Activated naive CD8-positive, alpha-beta T cell treated with anti-CD3 and anti-CD28 coated beads, Interleukin-2, amount 10 ng/mL, durations not matched to agents 7 days and 5 days (primary cell): ENCODE measurements around the gene MYRFL. TPM values are rescaled to one million over a fixed set of nuclear protein-coding genes. Genes with fewer than 3 reads are reported as not detected.

ENCODE experiments used
- ATAC-seq: fragments of 150-1000 bp; cut with Tn5 transposase; one replicate; pipeline ENCODE4 v1.10.0; 2021; ENCODE audit warnings: low read depth, moderate library complexity
- POLR2A ChIA-PET: fragments of 350-600 bp; sonication (Branson Sonifier 250); formaldehyde crosslinking; loops from one replicate; lab custom pipeline; 2021; ENCODE audit warnings: antibody characterized with exemption; lab: Charles Lee
- DNase-seq: peaks from one replicate; pipeline ENCODE4 v3.0.0; 2021
- H3K27ac Mint-ChIP-seq: one replicate; pipeline ENCODE4 v1.8.0; 2022; ENCODE audit warnings: mild to moderate bottlenecking, mixed read lengths
- H3K27me3 Mint-ChIP-seq: one replicate; pipeline ENCODE4 v1.8.0; 2022; ENCODE audit warnings: mild to moderate bottlenecking, moderate library complexity, mixed read lengths
- H3K36me3 Mint-ChIP-seq: one replicate; pipeline ENCODE4 v1.8.0; 2021; ENCODE audit warnings: mild to moderate bottlenecking, mixed read lengths
- H3K4me1 Mint-ChIP-seq: one replicate; pipeline ENCODE4 v1.8.0; 2021; ENCODE audit warnings: mixed read lengths
- H3K4me3 Mint-ChIP-seq: one replicate; pipeline ENCODE4 v1.8.0; 2022; ENCODE audit warnings: mild to moderate bottlenecking, moderate library complexity, mixed read lengths
- H3K9me3 Mint-ChIP-seq: one replicate; pipeline ENCODE4 v1.8.0; 2021; ENCODE audit warnings: mixed read lengths
- total RNA-seq, 2 experiments: library from RNA; stranded (reverse); gene quantifications; one replicate each; pipeline ENCODE4 v1.2.3, GENCODE V29; 2021

The MYRFL gene
- total RNA-seq, 2 experiments from 2014 or later = not detected

DNA sequence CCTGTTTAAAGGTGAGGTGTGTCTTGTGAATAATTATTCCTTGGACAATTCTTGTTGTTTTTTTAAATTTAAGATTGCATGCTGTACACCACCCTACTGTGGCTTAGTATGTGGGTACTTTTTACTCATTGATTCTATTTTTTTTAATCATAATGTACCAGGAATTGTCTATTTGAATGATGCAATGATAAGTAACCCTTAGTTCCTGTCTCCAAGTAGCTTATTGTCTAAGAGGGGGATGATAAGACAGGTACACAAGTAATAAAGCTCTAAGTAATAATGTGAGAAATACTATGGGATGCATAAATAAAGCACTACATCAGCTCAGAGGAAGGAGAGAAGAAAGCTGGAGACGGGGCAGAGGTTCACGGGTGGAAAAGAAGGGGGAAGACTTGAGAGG lies 90.9 kb downstream of the MYRFL start:
- Mint-ChIP-seq H3K9me3 (peaks cover 2% of the 10 kb centered on the region), H3K27me3 (peaks cover 2% of the 10 kb centered on the region), H3K4me1 (peaks cover 3% of the 10 kb centered on the region), H3K4me3 (no peak overlapping the region), H3K36me3 (no peaks in the 10 kb centered on the region), H3K27ac (no peak overlapping the region)
- DNase-seq = no peak
- POLR2A ChIA-PET = no interaction called here
- no peak for ATAC-seq

DNA sequence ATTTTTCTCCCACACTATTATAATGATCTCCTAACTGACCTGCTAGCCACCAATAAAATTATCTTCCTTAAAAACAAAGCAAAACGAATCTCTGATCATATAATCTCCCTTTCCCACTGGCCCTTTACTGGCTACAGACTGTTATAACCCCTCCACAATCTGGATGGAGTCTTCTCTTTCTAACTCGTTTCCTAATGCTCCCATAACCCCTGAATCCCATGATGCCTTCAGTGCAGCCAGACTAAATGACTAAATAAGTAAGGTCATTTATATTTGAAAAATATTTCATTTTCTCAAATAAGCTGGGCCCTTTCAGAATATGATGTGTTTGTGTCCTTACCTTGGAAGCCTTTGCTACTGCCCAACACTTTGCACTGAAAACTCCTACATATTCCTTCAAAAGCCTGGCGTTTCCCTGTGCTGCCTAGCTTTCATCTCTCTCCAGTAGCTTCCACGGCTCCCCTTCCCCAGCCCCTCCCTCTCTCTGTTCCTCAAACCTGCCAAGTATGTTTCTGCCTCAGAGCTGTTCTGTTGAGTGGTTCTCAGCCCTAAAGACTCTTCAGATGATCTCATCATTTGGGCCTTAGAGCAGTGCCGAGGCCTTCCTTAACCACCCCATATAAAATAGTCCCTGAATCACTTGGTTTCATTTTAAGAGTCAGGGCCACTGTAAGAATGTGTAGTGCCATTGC lies 91.7 kb downstream of the MYRFL start:
- Mint-ChIP-seq H3K36me3 (no peaks in the 10 kb centered on the region), H3K4me3 (no peak overlapping the region), H3K4me1 (peaks cover 3% of the 10 kb centered on the region), H3K9me3 (peaks cover 2% of the 10 kb centered on the region), H3K27me3 (peaks cover 2% of the 10 kb centered on the region), H3K27ac (no peak overlapping the region)
- POLR2A ChIA-PET = no interaction called here
- DNase-seq (no peak), ATAC-seq (no peak)

DNA sequence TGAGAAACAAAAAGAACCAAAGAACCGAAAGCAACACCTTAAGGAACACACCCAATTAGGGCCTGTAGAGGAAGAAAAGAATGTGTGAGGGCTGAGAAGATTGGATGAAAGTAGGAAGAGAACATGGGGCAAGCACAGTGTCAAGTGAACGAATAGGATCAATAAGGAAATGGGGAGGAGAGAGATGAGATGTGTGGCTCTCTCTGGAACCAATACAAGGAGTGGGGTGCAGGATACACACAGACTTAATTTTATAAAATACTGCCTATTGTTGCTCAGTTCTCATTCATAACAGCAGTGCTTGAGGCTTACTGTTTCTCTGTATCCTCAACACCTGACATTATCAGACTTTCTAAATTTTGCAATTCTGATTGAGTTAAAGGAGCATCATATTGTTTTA lies 93.3 kb downstream of the MYRFL start:
- POLR2A ChIA-PET = no interaction called here
- no peak for ATAC-seq
- H3K4me3 Mint-ChIP-seq = no peak overlapping the region
- no peaks in the 10 kb centered on the region for H3K36me3 Mint-ChIP-seq
- DNase-seq = no peak
- no peak overlapping the region for H3K27ac Mint-ChIP-seq
- H3K27me3 Mint-ChIP-seq = peaks cover 6% of the 10 kb centered on the region
- peaks cover 3% of the 10 kb centered on the region for H3K4me1 Mint-ChIP-seq
- peaks cover 2% of the 10 kb centered on the region for H3K9me3 Mint-ChIP-seq

DNA sequence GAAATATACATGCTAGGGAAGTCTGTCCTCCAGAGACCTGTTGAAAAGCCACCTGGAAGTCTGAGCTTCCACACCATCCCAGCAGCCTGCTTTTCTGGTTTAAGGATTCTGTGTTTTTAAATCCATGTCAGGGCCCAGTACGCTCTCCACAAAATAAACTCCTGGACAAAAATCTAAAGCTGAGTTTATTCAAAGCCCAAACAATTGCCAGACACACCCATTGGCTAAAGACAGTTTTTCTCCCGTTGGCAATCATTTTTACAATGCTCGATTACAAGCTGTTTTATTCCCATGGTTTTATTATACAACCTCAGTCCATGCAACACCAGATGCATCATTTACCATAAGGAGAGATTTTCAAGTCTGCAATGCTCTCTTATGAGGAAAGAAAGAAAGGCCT lies 94.5 kb downstream of the MYRFL start:
- no peaks in the 10 kb centered on the region for H3K4me1 Mint-ChIP-seq
- no peak for DNase-seq
- H3K27me3 Mint-ChIP-seq = peaks cover 10% of the 10 kb centered on the region
- H3K4me3 Mint-ChIP-seq = no peak overlapping the region
- H3K9me3 Mint-ChIP-seq = peaks cover 2% of the 10 kb centered on the region
- no peak overlapping the region for H3K27ac Mint-ChIP-seq
- H3K36me3 Mint-ChIP-seq = no peaks in the 10 kb centered on the region
- POLR2A ChIA-PET = no interaction called here
- ATAC-seq = no peak

DNA sequence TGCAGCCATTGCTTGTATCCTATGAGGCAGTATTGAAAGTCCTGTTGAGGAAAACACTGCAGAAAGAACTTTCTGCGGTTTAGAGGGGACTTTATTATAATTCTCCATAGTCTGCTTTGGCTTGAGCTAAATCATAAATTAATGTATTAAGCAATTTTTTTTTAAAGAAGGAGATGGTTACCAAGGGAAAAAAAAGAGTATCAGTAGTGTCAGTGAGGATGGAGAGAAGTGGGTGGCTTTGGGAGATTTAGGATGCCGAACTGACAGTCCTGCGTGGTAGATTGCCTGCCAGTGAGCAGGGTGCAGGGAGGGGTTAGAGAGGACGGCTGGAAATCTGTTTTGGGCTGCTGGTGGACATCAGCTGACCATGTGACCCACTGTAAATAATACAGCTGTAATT lies 96.8 kb downstream of the MYRFL start:
- POLR2A ChIA-PET = no interaction called here
- no peak for DNase-seq
- H3K27ac Mint-ChIP-seq = no peak overlapping the region

DNA sequence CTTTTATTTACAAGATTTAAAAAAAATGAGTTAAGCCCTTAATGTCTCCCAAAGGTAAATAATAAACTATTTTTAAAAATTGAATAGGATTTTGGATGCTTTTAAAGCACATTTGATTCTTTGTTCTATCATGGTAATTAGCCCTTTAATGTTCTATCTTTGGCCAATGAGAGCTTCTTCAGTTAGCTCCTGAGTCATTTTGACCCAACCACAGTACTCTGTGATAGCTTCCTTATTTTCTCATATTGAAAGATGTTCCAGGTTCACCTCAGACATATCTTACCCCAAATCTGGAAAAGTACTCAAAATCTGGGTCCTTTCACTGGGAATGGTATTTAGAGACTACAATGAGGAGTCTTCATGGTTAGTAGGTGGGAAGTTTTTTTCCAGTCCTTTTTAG lies 98.0 kb downstream of the MYRFL start:
- POLR2A ChIA-PET = no interaction called here
- Mint-ChIP-seq H3K4me3 (no peak overlapping the region), H3K27ac (no peak overlapping the region), H3K27me3 (peaks cover 10% of the 10 kb centered on the region), H3K36me3 (no peaks in the 10 kb centered on the region), H3K4me1 (no peaks in the 10 kb centered on the region), H3K9me3 (peaks cover 2% of the 10 kb centered on the region)
- ATAC-seq (no peak), DNase-seq (no peak)

More for the DNA sequence above, 96.8 kb downstream of the MYRFL start:
- Mint-ChIP-seq H3K4me1 (no peaks in the 10 kb centered on the region), H3K27me3 (peaks cover 10% of the 10 kb centered on the region), H3K36me3 (no peaks in the 10 kb centered on the region), H3K9me3 (peaks cover 2% of the 10 kb centered on the region), H3K4me3 (no peak overlapping the region)
- no peak for ATAC-seq

DNA sequence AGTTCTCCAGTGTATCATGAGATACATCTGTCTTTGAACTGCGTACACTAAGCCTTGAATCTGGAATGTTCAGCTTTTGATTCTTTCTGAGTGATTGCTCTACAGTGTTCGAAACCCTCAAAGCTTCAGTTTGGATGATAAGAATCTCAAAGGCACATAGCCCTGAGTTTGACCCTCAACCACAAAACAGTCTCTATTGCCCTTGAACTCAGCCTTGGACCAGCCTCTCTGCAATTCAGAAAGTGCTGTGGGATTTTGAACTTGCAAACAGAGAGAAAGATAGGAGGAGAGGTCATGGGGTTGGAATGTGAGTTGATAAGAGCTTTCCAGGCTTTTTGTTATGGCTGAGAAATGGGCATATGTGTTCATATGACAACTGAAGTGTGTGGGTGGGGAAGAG lies 100.3 kb downstream of the MYRFL start:
- DNase-seq (no peak), ATAC-seq (no peak)
- POLR2A ChIA-PET = no interaction called here
- peaks cover 7% of the 10 kb centered on the region for H3K27me3 Mint-ChIP-seq
- no peaks in the 10 kb centered on the region for H3K9me3 Mint-ChIP-seq
- H3K27ac Mint-ChIP-seq = no peak overlapping the region
- H3K36me3 Mint-ChIP-seq = no peaks in the 10 kb centered on the region
- H3K4me1 Mint-ChIP-seq = no peaks in the 10 kb centered on the region
- no peak overlapping the region for H3K4me3 Mint-ChIP-seq

DNA sequence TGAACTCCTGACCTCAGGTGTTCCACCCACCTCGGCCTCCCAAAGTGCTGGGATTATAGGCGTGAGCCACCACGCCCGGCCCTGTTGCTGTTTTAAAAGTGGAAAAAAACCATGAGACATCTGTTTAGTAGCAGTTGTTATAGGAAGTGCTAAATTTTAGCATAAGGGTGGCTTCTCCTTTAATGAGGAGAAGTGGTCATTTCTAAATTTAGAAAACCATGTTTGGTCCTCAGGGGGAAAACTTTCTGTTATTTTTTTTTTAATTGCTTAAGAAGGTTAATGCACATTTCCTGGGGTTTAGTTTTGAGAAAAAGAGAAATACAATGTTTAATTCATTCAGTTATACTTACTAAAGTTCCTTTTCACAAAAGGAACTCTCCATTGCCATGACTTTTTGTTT lies 102.1 kb downstream of the MYRFL start:
- DNase-seq (no peak), ATAC-seq (no peak)
- Mint-ChIP-seq H3K4me3 (no peak overlapping the region), H3K4me1 (no peaks in the 10 kb centered on the region), H3K36me3 (no peaks in the 10 kb centered on the region), H3K9me3 (no peaks in the 10 kb centered on the region), H3K27me3 (peaks cover 7% of the 10 kb centered on the region), H3K27ac (no peak overlapping the region)
- POLR2A ChIA-PET = no interaction called here

DNA sequence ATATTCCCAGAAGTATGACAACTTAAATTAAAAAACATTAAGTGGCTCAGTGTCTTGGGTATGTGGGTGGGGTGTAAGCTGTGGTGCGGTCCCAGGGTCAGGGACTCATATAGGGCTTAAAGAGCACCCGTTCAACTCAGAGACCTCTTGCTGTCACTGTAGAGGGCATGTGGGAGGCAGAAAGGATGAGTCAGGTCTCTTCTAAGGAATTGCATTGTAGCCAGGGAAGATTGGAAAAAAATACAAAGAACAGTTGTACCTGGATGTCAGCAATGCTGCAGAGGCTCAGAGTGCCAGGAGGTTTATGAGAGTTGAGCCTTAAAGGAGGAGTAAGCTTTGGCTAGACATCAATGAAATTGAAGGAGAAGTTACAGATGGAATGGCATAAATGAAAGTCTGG lies 104.1 kb downstream of the MYRFL start:
- Mint-ChIP-seq H3K9me3 (no peaks in the 10 kb centered on the region), H3K27me3 (peaks cover 3% of the 10 kb centered on the region), H3K4me1 (no peaks in the 10 kb centered on the region), H3K36me3 (no peaks in the 10 kb centered on the region), H3K4me3 (no peak overlapping the region), H3K27ac (no peak overlapping the region)
- POLR2A ChIA-PET = no interaction called here
- no peak for DNase-seq
- no peak for ATAC-seq

DNA sequence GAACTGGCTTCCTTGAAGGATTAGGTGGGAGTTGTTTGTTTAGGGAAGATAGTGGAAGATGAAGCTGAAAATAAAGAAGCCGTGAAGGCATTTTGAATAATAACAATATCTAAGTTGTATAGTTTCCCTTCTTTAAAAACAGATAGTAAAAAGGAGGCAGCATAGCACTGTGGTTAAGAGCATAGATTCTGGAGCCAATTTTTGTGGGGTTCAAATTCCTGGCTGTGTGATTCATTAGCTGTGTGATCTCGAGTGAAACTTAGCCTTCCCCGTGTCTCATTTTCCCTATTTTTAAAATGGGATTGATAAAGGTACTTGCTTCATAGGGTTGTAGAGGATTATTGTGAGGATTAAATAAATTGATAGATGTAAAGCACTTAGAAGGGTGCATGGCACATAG lies 104.5 kb downstream of the MYRFL start:
- POLR2A ChIA-PET = no interaction called here
- ATAC-seq = no peak
- no peak for DNase-seq
- Mint-ChIP-seq H3K27me3 (no peaks in the 10 kb centered on the region), H3K4me1 (no peaks in the 10 kb centered on the region), H3K9me3 (no peaks in the 10 kb centered on the region), H3K27ac (no peak overlapping the region), H3K36me3 (no peaks in the 10 kb centered on the region), H3K4me3 (no peak overlapping the region)

DNA sequence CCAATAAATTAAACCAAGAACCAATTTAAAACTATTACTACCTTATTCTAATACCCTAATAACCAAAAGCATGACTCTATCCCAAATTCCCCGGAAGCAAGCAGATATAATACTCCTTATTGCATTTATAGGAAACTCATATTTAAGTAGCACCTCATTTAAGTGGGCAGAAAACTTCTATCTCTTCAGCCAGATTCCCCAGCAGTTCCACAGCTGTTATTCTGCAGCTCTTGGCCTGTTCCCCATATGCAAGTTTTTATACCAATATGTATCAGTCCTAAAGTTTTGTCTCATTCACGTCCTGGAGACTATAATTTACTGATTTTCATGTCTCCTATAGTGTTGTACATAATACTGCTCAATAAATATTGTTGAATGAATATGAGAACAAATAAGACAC lies 106.5 kb downstream of the MYRFL start:
- ATAC-seq (no peak), DNase-seq (no peak)
- Mint-ChIP-seq H3K36me3 (no peaks in the 10 kb centered on the region), H3K4me1 (no peaks in the 10 kb centered on the region), H3K27me3 (peaks cover 3% of the 10 kb centered on the region), H3K4me3 (no peak overlapping the region), H3K27ac (no peak overlapping the region), H3K9me3 (no peaks in the 10 kb centered on the region)
- POLR2A ChIA-PET = no interaction called here

DNA sequence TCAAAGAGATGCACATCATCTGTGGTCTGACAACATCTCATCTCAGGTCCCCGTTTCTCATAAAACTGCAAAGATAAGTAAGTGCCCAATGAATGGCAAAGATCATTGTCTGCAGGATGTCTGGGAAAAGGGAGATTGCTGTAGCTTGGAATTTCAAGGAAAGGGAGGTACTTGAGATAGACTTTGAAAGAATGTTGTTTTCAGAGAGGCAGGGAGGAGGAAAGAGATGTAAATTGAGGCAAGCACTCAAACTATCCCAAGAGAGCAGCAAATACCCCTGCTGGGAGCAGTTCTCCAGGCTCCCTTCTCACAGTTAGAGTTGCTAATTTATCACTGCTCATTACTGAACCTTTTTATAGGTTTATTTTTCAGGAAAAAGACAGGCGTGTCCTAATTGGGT lies 107.1 kb downstream of the MYRFL start:
- Mint-ChIP-seq H3K36me3 (no peaks in the 10 kb centered on the region), H3K4me1 (no peaks in the 10 kb centered on the region), H3K4me3 (no peak overlapping the region), H3K9me3 (no peaks in the 10 kb centered on the region), H3K27ac (no peak overlapping the region), H3K27me3 (peaks cover 3% of the 10 kb centered on the region)
- POLR2A ChIA-PET = no interaction called here
- DNase-seq (no peak), ATAC-seq (no peak)

DNA sequence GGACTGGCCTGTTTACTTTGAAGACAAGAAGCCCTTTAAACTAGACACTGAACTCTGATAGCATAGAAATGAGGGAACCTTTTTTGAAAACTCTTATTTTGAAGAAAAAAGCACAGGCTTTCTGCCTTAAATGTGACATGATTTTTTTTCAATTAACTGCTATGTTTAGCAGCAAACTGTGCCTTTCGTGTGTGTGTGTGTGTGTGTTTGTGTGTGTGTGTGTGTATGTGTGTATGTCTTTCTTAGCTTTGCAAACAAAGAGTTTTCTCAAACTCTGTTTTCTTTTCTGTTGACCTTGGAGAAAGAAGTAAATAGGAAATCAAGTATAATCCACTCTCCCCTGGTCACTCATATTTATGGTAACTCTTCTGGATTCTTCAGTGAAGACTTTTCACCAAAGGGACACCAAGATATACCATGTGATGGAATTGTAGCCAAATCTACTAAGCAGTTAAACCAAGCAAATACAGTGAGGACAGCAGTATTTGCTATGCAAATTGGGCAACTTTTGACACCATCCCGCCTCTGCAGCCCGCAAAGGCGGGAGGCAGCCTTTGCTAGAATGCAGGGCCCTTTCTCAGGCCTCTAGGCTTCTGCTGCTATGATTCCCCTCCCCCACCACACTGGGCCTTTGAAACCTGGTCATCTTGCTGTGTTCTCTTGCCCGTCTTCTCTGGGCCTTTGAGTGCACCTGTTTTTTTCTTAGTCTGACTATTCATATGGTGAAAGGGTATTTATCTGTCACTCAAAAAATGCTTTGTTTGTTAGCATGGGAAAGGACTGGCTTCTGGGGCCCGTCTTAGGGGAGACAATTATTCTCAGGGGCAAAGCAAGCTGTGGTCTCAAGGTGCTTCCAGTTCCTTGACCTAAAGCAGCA lies 107.9 kb downstream of the MYRFL start:
- H3K4me1 Mint-ChIP-seq = no peaks in the 10 kb centered on the region
- POLR2A ChIA-PET = no interaction called here
- H3K36me3 Mint-ChIP-seq = no peaks in the 10 kb centered on the region
- no peaks in the 10 kb centered on the region for H3K9me3 Mint-ChIP-seq
- no peak overlapping the region for H3K4me3 Mint-ChIP-seq
- no peak for ATAC-seq
- no peak for DNase-seq
- H3K27me3 Mint-ChIP-seq = peaks cover 3% of the 10 kb centered on the region
- H3K27ac Mint-ChIP-seq = no peak overlapping the region

DNA sequence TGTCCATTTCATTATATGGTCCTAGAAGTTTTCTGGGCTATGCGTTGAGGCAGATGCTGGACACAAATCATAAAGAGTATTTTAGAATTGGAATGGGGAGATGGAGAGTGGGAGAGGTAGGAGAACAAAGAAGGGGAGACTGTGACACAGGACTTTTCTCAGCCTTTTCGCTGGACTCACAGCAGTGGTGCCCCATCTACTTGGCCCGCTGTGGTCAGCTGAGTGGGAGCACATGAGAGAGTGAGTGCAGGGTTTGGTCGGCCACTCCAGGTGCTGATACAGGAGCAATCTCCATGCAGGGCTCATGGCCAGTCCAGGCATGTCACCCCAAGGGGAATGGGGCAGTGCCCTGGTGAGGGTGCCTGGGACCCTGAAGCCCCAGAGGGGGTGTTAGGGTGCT lies 109.0 kb downstream of the MYRFL start:
- DNase-seq = no peak
- H3K4me1 Mint-ChIP-seq = no peaks in the 10 kb centered on the region
- H3K4me3 Mint-ChIP-seq = no peak overlapping the region
- H3K36me3 Mint-ChIP-seq = no peaks in the 10 kb centered on the region
- H3K27me3 Mint-ChIP-seq = peaks cover 3% of the 10 kb centered on the region
- ATAC-seq = no peak
- no peaks in the 10 kb centered on the region for H3K9me3 Mint-ChIP-seq
- no peak overlapping the region for H3K27ac Mint-ChIP-seq
- POLR2A ChIA-PET = no interaction called here
